ENCODE measurements around the gene IFI27. TPM values are rescaled to one million over a fixed set of nuclear protein-coding genes. Genes with fewer than 3 reads are reported as not detected.
A peak's percentile ranks its signal among the peaks of the same experiment; 100 is the strongest.

Gene IFI27
- total and polyA plus RNA-seq, 9 of the 15 experiments (the other 6 are each of a cell fraction or from before 2014, with no cell fraction given) = 0.19 to 3.4 (median 1.4) TPM; not detected in 1

- TF ChIP-seq ZBTB11 (CRISPR knock-in tag; IDR thresholded peaks at IDR 0.05) (0 out of 6 replicates have a peak, but pooled peaks of 1 of the 3 experiments have one; percentile 24), TEAD4 (IDR thresholded peaks at IDR 0.05; ENCODE audit: low read length) (no peak), TEAD4 (CRISPR knock-in tag; IDR thresholded peaks at IDR 0.05; ENCODE audit: borderline replicate concordance) (no peak), ZNF79 (CRISPR knock-in tag; IDR thresholded peaks at IDR 0.05; ENCODE audit: low read depth) (no peak), ZBTB9 (CRISPR knock-in tag; IDR thresholded peaks at IDR 0.05) (0 out of 2 replicates have a peak, but pooled peaks have one; percentile 31), TBL1XR1 (IDR thresholded peaks at IDR 0.05; ENCODE audit: low read length in 2 of 2) (no peak), HNRNPH1 (optimal IDR thresholded peaks at IDR 0.05; ENCODE audit: low read depth, low read length) (no peak), ZBTB40 (IDR thresholded peaks at IDR 0.05) (peak; percentile 85), ZBTB40 (CRISPR knock-in tag; IDR thresholded peaks at IDR 0.05) (no peak)
These were observed 29.7 kb upstream of the IFI27 start, which contains the start of the genes DDX24 and IFI27L1 (continued) for GRCh38 chr14:94080621-94081385.
